SU-DHL-6 (cell line): Measurements from ENCODE around the gene ALPK3.

ENCODE experiments used
- CTCF ChIP-seq: fragments of 200-600 bp; sonication (generic); IDR thresholded peaks from one replicate; pipeline ENCODE4 v1.5.1; 2017; ENCODE audit warnings: antibody characterized with exemption, mild to moderate bottlenecking, low read length, moderate library complexity; ENCODE audit not compliant: insufficient read depth, poor library complexity, severe bottlenecking
- EZH2phosphoT487 ChIP-seq: fragments of 200-600 bp; sonication (generic), shearing (Covaris generic); conservative IDR thresholded peaks from 2 replicates; pipeline ENCODE4 v1.6.1; 2018; ENCODE audit warnings: mild to moderate bottlenecking, antibody characterized with exemption, low read length, moderate library complexity, mixed read lengths

- TF ChIP-seq CTCF (no peak), EZH2phosphoT487 (no peak)
Measured at GRCh38 chr15:84864444-84864795, 47.3 kb downstream of the ALPK3 start.
